ENCODE results near the gene DRD3. TPM values are rescaled to one million over a fixed set of nuclear protein-coding genes. Genes with fewer than 3 reads are reported as not detected.

Gene DRD3
- total RNA-seq, 1 experiment from 2014 or later = 0.17 TPM

DNA sequence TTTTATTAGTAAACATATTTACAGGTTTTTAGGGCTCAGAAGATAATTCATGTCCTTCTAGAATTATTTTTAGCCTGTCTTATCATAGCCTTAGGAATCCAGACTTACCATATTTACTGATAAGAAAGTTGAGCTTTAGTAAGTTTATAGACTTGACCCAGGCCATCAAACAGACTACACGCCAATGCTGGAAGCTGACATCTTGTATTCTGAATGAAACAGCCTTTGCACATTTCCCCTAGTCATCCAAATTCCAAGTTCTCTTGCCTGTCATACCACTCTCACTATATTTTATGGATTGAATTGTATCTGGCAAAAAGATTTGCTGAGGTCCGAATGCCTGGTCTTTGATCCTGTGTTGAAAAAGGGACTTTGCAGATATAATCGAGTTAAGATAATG lies 58.6 kb downstream of the DRD3 start:
- ChIA-PET POLR2A (no interaction called here), CTCF (no interaction called here)
- ATAC-seq = no peak
- Mint-ChIP-seq H3K27me3 (ENCODE audit: low read depth) (no peaks in the 10 kb centered on the region), H3K9me3 (peaks cover 13% of the 10 kb centered on the region; the same call in 1 of the 2 replicates), H3K27ac (no peak overlapping the region), H3K4me3 (no peak overlapping the region), H3K4me1 (peaks cover 13% of the 10 kb centered on the region), H3K36me3 (no peaks in the 10 kb centered on the region)
- TF ChIP-seq CREM (CRISPR knock-in tag; IDR thresholded peaks at IDR 0.05) = no peak
- TF ChIP-seq, protein P1, sequence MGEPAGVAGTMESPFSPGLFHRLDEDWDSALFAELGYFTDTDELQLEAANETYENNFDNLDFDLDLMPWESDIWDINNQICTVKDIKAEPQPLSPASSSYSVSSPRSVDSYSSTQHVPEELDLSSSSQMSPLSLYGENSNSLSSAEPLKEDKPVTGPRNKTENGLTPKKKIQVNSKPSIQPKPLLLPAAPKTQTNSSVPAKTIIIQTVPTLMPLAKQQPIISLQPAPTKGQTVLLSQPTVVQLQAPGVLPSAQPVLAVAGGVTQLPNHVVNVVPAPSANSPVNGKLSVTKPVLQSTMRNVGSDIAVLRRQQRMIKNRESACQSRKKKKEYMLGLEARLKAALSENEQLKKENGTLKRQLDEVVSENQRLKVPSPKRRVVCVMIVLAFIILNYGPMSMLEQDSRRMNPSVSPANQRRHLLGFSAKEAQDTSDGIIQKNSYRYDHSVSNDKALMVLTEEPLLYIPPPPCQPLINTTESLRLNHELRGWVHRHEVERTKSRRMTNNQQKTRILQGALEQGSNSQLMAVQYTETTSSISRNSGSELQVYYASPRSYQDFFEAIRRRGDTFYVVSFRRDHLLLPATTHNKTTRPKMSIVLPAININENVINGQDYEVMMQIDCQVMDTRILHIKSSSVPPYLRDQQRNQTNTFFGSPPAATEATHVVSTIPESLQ (CRISPR knock-in tag; IDR thresholded peaks at IDR 0.05) = no peak
- no peak for TF ChIP-seq NFE2L1 (CRISPR knock-in tag; IDR thresholded peaks at IDR 0.05)
- no peak for TF ChIP-seq FOXJ3 (CRISPR knock-in tag; IDR thresholded peaks at IDR 0.05; ENCODE audit: borderline replicate concordance)
- TF ChIP-seq, protein P2, sequence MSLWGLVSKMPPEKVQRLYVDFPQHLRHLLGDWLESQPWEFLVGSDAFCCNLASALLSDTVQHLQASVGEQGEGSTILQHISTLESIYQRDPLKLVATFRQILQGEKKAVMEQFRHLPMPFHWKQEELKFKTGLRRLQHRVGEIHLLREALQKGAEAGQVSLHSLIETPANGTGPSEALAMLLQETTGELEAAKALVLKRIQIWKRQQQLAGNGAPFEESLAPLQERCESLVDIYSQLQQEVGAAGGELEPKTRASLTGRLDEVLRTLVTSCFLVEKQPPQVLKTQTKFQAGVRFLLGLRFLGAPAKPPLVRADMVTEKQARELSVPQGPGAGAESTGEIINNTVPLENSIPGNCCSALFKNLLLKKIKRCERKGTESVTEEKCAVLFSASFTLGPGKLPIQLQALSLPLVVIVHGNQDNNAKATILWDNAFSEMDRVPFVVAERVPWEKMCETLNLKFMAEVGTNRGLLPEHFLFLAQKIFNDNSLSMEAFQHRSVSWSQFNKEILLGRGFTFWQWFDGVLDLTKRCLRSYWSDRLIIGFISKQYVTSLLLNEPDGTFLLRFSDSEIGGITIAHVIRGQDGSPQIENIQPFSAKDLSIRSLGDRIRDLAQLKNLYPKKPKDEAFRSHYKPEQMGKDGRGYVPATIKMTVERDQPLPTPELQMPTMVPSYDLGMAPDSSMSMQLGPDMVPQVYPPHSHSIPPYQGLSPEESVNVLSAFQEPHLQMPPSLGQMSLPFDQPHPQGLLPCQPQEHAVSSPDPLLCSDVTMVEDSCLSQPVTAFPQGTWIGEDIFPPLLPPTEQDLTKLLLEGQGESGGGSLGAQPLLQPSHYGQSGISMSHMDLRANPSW (CRISPR knock-in tag; conservative IDR thresholded peaks at IDR 0.05; ENCODE audit: low read depth) = no peak
- TF ChIP-seq, protein P3, sequence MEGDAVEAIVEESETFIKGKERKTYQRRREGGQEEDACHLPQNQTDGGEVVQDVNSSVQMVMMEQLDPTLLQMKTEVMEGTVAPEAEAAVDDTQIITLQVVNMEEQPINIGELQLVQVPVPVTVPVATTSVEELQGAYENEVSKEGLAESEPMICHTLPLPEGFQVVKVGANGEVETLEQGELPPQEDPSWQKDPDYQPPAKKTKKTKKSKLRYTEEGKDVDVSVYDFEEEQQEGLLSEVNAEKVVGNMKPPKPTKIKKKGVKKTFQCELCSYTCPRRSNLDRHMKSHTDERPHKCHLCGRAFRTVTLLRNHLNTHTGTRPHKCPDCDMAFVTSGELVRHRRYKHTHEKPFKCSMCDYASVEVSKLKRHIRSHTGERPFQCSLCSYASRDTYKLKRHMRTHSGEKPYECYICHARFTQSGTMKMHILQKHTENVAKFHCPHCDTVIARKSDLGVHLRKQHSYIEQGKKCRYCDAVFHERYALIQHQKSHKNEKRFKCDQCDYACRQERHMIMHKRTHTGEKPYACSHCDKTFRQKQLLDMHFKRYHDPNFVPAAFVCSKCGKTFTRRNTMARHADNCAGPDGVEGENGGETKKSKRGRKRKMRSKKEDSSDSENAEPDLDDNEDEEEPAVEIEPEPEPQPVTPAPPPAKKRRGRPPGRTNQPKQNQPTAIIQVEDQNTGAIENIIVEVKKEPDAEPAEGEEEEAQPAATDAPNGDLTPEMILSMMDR (IDR thresholded peaks at IDR 0.05) = no peak
- TF ChIP-seq SOX15 (CRISPR knock-in tag; IDR thresholded peaks at IDR 0.05) = no peak
- TF ChIP-seq, protein P4, sequence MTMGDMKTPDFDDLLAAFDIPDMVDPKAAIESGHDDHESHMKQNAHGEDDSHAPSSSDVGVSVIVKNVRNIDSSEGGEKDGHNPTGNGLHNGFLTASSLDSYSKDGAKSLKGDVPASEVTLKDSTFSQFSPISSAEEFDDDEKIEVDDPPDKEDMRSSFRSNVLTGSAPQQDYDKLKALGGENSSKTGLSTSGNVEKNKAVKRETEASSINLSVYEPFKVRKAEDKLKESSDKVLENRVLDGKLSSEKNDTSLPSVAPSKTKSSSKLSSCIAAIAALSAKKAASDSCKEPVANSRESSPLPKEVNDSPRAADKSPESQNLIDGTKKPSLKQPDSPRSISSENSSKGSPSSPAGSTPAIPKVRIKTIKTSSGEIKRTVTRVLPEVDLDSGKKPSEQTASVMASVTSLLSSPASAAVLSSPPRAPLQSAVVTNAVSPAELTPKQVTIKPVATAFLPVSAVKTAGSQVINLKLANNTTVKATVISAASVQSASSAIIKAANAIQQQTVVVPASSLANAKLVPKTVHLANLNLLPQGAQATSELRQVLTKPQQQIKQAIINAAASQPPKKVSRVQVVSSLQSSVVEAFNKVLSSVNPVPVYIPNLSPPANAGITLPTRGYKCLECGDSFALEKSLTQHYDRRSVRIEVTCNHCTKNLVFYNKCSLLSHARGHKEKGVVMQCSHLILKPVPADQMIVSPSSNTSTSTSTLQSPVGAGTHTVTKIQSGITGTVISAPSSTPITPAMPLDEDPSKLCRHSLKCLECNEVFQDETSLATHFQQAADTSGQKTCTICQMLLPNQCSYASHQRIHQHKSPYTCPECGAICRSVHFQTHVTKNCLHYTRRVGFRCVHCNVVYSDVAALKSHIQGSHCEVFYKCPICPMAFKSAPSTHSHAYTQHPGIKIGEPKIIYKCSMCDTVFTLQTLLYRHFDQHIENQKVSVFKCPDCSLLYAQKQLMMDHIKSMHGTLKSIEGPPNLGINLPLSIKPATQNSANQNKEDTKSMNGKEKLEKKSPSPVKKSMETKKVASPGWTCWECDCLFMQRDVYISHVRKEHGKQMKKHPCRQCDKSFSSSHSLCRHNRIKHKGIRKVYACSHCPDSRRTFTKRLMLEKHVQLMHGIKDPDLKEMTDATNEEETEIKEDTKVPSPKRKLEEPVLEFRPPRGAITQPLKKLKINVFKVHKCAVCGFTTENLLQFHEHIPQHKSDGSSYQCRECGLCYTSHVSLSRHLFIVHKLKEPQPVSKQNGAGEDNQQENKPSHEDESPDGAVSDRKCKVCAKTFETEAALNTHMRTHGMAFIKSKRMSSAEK (CRISPR knock-in tag; IDR thresholded peaks at IDR 0.05; ENCODE audit: borderline replicate concordance) = no peak
- no peak for TF ChIP-seq GTF2I (CRISPR knock-in tag; conservative IDR thresholded peaks at IDR 0.05)
- DNase-seq (ENCODE audit: low spot score) = no peak

DNA sequence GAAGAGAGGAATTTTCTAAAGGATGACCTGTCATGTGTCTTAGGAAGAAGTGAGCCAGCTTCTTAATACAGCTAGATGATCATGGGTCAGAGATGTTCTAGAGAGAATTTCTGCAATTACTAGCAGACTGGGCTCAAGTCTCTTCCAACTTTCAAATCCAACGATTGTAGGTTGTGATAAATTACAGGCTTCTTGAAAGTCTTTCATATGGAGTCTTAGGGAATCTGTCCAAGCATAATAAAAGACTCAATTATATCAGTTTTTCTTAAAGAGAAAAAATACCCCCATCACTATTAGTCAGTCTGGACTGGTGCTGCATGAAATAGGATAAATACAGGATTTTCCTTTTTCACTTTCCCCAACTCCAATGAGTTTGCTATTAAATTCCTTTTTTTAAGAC lies 59.1 kb downstream of the DRD3 start:
- Mint-ChIP-seq H3K4me1 (peaks cover 13% of the 10 kb centered on the region), H3K36me3 (no peaks in the 10 kb centered on the region), H3K27me3 (ENCODE audit: low read depth) (no peaks in the 10 kb centered on the region), H3K9me3 (peaks cover 13% of the 10 kb centered on the region; the same call in 1 of the 2 replicates), H3K27ac (no peak overlapping the region), H3K4me3 (no peak overlapping the region)
- POLR2A ChIA-PET = no interaction called here
- ATAC-seq (no peak), DNase-seq (ENCODE audit: low spot score) (no peak)
- CTCF ChIA-PET = interaction anchor here (0.8 kb wide), 1 partner anchor 28 kb away, joined by 3 read pairs; no protein-coding TSS in a partner anchor
- no peak for TF ChIP-seq NFYB (CRISPR knock-in tag; conservative IDR thresholded peaks at IDR 0.05; ENCODE audit: low read depth)
- TF ChIP-seq, protein P5, sequence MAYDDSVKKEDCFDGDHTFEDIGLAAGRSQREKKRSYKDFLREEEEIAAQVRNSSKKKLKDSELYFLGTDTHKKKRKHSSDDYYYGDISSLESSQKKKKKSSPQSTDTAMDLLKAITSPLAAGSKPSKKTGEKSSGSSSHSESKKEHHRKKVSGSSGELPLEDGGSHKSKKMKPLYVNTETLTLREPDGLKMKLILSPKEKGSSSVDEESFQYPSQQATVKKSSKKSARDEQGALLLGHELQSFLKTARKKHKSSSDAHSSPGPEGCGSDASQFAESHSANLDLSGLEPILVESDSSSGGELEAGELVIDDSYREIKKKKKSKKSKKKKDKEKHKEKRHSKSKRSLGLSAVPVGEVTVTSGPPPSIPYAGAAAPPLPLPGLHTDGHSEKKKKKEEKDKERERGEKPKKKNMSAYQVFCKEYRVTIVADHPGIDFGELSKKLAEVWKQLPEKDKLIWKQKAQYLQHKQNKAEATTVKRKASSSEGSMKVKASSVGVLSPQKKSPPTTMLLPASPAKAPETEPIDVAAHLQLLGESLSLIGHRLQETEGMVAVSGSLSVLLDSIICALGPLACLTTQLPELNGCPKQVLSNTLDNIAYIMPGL (CRISPR knock-in tag; IDR thresholded peaks at IDR 0.05) = no peak
- TF ChIP-seq, protein P6, sequence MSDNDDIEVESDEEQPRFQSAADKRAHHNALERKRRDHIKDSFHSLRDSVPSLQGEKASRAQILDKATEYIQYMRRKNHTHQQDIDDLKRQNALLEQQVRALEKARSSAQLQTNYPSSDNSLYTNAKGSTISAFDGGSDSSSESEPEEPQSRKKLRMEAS (CRISPR knock-in tag; IDR thresholded peaks at IDR 0.05) = no peak
- TF ChIP-seq, protein P7, sequence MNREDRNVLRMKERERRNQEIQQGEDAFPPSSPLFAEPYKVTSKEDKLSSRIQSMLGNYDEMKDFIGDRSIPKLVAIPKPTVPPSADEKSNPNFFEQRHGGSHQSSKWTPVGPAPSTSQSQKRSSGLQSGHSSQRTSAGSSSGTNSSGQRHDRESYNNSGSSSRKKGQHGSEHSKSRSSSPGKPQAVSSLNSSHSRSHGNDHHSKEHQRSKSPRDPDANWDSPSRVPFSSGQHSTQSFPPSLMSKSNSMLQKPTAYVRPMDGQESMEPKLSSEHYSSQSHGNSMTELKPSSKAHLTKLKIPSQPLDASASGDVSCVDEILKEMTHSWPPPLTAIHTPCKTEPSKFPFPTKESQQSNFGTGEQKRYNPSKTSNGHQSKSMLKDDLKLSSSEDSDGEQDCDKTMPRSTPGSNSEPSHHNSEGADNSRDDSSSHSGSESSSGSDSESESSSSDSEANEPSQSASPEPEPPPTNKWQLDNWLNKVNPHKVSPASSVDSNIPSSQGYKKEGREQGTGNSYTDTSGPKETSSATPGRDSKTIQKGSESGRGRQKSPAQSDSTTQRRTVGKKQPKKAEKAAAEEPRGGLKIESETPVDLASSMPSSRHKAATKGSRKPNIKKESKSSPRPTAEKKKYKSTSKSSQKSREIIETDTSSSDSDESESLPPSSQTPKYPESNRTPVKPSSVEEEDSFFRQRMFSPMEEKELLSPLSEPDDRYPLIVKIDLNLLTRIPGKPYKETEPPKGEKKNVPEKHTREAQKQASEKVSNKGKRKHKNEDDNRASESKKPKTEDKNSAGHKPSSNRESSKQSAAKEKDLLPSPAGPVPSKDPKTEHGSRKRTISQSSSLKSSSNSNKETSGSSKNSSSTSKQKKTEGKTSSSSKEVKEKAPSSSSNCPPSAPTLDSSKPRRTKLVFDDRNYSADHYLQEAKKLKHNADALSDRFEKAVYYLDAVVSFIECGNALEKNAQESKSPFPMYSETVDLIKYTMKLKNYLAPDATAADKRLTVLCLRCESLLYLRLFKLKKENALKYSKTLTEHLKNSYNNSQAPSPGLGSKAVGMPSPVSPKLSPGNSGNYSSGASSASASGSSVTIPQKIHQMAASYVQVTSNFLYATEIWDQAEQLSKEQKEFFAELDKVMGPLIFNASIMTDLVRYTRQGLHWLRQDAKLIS (CRISPR knock-in tag; IDR thresholded peaks at IDR 0.05; ENCODE audit: borderline replicate concordance) = no peak
- TF ChIP-seq SOX15 (CRISPR knock-in tag; IDR thresholded peaks at IDR 0.05) = no peak
- TF ChIP-seq ZNF219 (CRISPR knock-in tag; IDR thresholded peaks at IDR 0.05; ENCODE audit: borderline replicate concordance) = no peak
- TF ChIP-seq GTF2I (CRISPR knock-in tag; conservative IDR thresholded peaks at IDR 0.05) = no peak
- TF ChIP-seq, protein P8, sequence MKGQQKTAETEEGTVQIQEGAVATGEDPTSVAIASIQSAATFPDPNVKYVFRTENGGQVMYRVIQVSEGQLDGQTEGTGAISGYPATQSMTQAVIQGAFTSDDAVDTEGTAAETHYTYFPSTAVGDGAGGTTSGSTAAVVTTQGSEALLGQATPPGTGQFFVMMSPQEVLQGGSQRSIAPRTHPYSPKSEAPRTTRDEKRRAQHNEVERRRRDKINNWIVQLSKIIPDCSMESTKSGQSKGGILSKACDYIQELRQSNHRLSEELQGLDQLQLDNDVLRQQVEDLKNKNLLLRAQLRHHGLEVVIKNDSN (CRISPR knock-in tag; IDR thresholded peaks at IDR 0.05) = no peak
